ENCODE data around the gene TSTD1.

- TF ChIP-seq CTCF (IDR thresholded peaks at IDR 0.05; ENCODE audit: control extremely low read depth in 1 of 3, insufficient read depth in 1 of 3, low read depth in 1 of 3, low read length in 3 of 3), result no peak
- TF ChIP-seq RAD21 (IDR thresholded peaks at IDR 0.05 in 1 of 2, conservative IDR thresholded peaks at IDR 0.05 in 1 of 2; ENCODE audit: low read depth in 2 of 2, low read length in 2 of 2), result no peak
- no peak for TF ChIP-seq MAFK (IDR thresholded peaks at IDR 0.05; ENCODE audit: low read depth, low read length)
- no peak for TF ChIP-seq POLR2AphosphoS5 (IDR thresholded peaks at IDR 0.05; ENCODE audit: low read depth, low read length)
- TF ChIP-seq EZH2 (IDR thresholded peaks at IDR 0.05; ENCODE audit: low read depth, low read length, severe bottlenecking), result no peak
- TF ChIP-seq MAX (IDR thresholded peaks at IDR 0.05), result no peak
- no peak for TF ChIP-seq NRF1 (IDR thresholded peaks at IDR 0.05; ENCODE audit: low read depth, low read length)
- TF ChIP-seq USF2 (IDR thresholded peaks at IDR 0.05; ENCODE audit: low read length), result no peak
These were observed 42.8 kb upstream of the TSTD1 start for GRCh38 chr1:161081519-161081918.

Measured in H1 (cell line).